Endometrial microvascular endothelial cells (primary cell): ENCODE results near the gene CCL1. TPM values are rescaled to one million over a fixed set of nuclear protein-coding genes. Genes with fewer than 3 reads are reported as not detected.

Experiments
- in situ Hi-C: cut with HindIII; loops from 2 replicates; pipeline ENCODE4 v1.10.0; 2017; ENCODE audit warnings: low sequenced_read_pairs, low pct_unique_long_range_greater_than_20kb; ENCODE audit errors: inconsistent ontology term
- total RNA-seq: library from RNA; depleted of rRNA; stranded (reverse); fragments of >200 nt; gene quantifications from one replicate; pipeline ENCODE4 v1.2.3, GENCODE V29; 2015; ENCODE audit errors: inconsistent ontology term

The CCL1 gene
- total RNA-seq, 1 donor from 2014 or later: not detected

DNA sequence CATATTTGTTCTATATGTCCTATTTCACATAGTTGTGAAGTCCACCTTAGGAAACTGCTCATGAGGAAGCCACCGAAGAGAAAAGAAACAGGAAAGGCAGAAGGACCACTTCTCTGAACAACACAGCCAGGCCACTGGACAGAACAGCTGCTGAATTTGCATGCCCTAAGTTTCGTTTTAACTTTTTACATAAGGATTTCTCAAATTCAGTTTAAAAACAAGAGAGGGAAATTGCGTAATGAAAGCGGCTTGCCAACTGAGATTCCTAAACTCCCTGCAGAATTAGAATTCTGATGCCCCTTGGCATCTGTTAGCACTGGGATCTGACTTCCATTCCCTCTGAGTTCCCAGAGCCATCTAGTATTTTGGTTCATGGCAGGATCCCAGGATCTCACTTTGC, 48.8 kb downstream of the CCL1 start:
- in situ Hi-C loops: no loop called here

DNA sequence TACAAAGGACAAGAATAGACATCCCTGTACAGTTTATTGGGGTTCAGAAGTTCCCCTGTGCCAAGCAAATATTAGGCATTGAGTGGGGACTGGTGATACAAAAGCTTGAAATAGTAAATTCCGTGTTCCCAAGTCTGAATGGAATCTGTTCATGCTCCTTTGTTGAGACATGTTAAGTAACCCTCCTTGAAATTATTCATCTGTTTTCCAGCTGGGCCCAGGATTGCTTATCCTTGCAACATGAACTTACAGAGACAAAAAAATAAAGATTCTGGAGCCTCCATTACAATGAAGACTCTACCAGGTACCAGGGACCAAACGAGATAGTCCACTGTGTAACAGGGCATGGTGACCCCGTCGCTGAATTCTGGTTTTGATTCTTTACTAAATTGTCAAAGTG, 49.9 kb downstream of the CCL1 start:
- in situ Hi-C loops: no loop called here

DNA sequence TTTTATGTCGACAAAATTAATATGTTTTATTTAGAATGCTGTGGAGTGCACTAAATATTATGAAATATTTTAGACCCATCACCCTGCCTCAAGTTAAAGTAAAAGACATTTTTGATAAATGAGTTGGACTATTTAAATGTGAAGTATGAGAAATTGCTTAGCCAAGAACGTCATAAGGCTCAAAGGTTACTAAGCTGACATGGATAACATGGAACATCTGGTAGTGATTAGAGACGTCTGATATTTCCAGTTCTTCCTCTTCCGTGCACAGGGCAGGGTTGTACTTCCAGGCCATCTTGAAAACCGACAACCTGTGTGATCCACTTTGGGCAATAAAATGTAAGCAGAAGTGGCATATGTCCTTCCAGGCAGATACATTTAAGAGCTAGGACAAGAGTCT, 51.0 kb downstream of the CCL1 start:
- in situ Hi-C loops: no loop called here

DNA sequence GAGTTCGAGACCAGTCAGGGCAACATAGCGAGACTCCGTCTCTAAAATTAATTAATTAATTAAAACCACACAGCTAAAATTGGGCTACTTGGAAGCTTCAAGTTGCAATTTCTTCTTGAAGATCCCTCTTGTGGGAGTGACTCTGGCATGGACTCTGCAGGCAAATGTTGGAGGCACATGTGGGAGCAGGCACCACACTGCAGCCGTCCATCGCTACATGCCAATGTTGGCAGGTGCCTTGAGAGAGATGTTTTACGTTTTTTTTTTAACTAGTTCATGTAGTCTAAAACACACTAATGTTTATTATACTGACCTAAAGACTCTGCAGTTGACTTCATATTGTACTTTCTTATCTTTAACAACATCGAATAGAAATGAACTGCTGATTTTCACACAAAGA, 51.7 kb downstream of the CCL1 start:
- in situ Hi-C loops: no loop called here

Other genes with a start within 250 kb of the CCL1 start
- gene CCL2, start 107.9 kb downstream of the CCL1 start, total RNA-seq: 62.0 TPM
- gene CCL7, start 93.0 kb downstream of the CCL1 start, total RNA-seq: 0.37 TPM
- gene CCL11, start 77.5 kb downstream of the CCL1 start, total RNA-seq: not detected
- gene CCL8, start 43.8 kb downstream of the CCL1 start, total RNA-seq: not detected
- gene CCL13, start 6.8 kb downstream of the CCL1 start, total RNA-seq: not detected
- not detected for gene TMEM132E, start 216.3 kb upstream of the CCL1 start, total RNA-seq